GM12878 (cell line): ENCODE data around the gene FAM167B. TPM values are rescaled to one million over a fixed set of nuclear protein-coding genes. Genes with fewer than 3 reads are reported as not detected.

Source experiments
- BACH1 ChIP-seq: fragments of 450-650 bp; IDR thresholded peaks from 2 replicates; pipeline ENCODE4 v1.6.1; 2017; ENCODE audit warnings: mild to moderate bottlenecking, borderline replicate concordance
- BRCA1 ChIP-seq: IDR thresholded peaks from 2 replicates; pipeline ENCODE4 v1.6.1; 2011; ENCODE audit warnings: low read depth, low read length, improper control_type of control experiment
- CEBPB ChIP-seq, 2 experiments: fragments of 150-350 bp in 1 of 2; IDR thresholded peaks; 2 replicates each; pipeline ENCODE4 v1.6.1; 2012 to 2014; ENCODE audit warnings: low read depth in 2 of 2, low read length in 2 of 2, borderline replicate concordance in 1 of 2, inconsistent platforms in 1 of 2
- DPF2 ChIP-seq: fragments of 450-650 bp; IDR thresholded peaks from 2 replicates; pipeline ENCODE4 v1.6.1; 2017; ENCODE audit warnings: mild to moderate bottlenecking
- FOXM1 ChIP-seq: IDR thresholded peaks from 2 replicates; pipeline ENCODE4 v1.6.1; 2012; ENCODE audit warnings: low read depth, mild to moderate bottlenecking, inconsistent platforms, low read length, moderate library complexity
- HDAC2 ChIP-seq: fragments of 200-600 bp; sonication (generic); IDR thresholded peaks from 2 replicates; pipeline ENCODE4 v1.6.1; 2017
- HDAC6 ChIP-seq: fragments of 200-600 bp; sonication (generic); IDR thresholded peaks from one replicate; pipeline ENCODE4 v1.8.0; 2017; ENCODE audit warnings: antibody characterized with exemption; ENCODE audit not compliant: unreplicated experiment
- IKZF1 ChIP-seq: fragments of 450-650 bp; conservative IDR thresholded peaks from 2 replicates; pipeline ENCODE4 v1.6.1; 2017; ENCODE audit warnings: antibody characterized with exemption, mild to moderate bottlenecking
- IRF4 ChIP-seq: IDR thresholded peaks from 2 replicates; pipeline ENCODE4 v1.6.1; 2011; ENCODE audit warnings: low read depth, low read length
- JUNB ChIP-seq: IDR thresholded peaks from 2 replicates; pipeline ENCODE4 v1.6.1; 2016; ENCODE audit warnings: antibody characterized with exemption, mild to moderate bottlenecking
- NFXL1 ChIP-seq: fragments of 450-650 bp; IDR thresholded peaks from 2 replicates; pipeline ENCODE4 v1.6.1; 2017; ENCODE audit warnings: antibody characterized with exemption, mild to moderate bottlenecking, borderline replicate concordance
- NFYB ChIP-seq: IDR thresholded peaks from 2 replicates; pipeline ENCODE4 v1.6.1; 2011; ENCODE audit warnings: low read depth, mild to moderate bottlenecking, low read length, improper control_type of control experiment, moderate library complexity; ENCODE audit not compliant: insufficient read depth
- POLR2A ChIP-seq: IDR thresholded peaks from 2 replicates; pipeline ENCODE4 v1.6.1; 2011; ENCODE audit warnings: low read depth, mild to moderate bottlenecking, low read length
- POLR2AphosphoS5 ChIP-seq: IDR thresholded peaks from 2 replicates; pipeline ENCODE4 v1.6.1; 2011; ENCODE audit warnings: mild to moderate bottlenecking, low read length, inconsistent platforms
- RUNX3 ChIP-seq: IDR thresholded peaks from 2 replicates; pipeline ENCODE4 v1.6.1; 2012; ENCODE audit warnings: low read length, inconsistent platforms
- SKIL ChIP-seq: fragments of 450-650 bp; IDR thresholded peaks from 2 replicates; pipeline ENCODE4 v1.6.1; 2017; ENCODE audit warnings: mild to moderate bottlenecking, low read depth, inconsistent platforms; ENCODE audit not compliant: poor library complexity, severe bottlenecking
- SPI1 ChIP-seq: IDR thresholded peaks from 2 replicates; pipeline ENCODE4 v1.6.1; 2011; ENCODE audit warnings: low read depth, mild to moderate bottlenecking, low read length, moderate library complexity, borderline replicate concordance; ENCODE audit not compliant: insufficient read depth
- TCF7 ChIP-seq: IDR thresholded peaks from 2 replicates; pipeline ENCODE4 v1.6.1; 2014; ENCODE audit warnings: antibody characterized with exemption, borderline replicate concordance
- ZBTB4 ChIP-seq: fragments of 450-650 bp; formaldehyde crosslinking; IDR thresholded peaks from 2 replicates; pipeline ENCODE4 v1.4.0; 2022; ENCODE audit warnings: mild to moderate bottlenecking, moderate library complexity
- ZNF384 ChIP-seq: IDR thresholded peaks from 2 replicates; pipeline ENCODE4 v1.6.1; 2012; ENCODE audit warnings: low read depth, mild to moderate bottlenecking, low read length, improper control_type of control experiment, borderline replicate concordance
- ZNF592 ChIP-seq: fragments of 450-650 bp; IDR thresholded peaks from 2 replicates; pipeline ENCODE4 v1.6.1; 2017; ENCODE audit warnings: mild to moderate bottlenecking, moderate library complexity
- polyA plus RNA-seq, 11 experiments: library from polyadenylated mRNA; depleted of rRNA in 4 of 11; unstranded in 6 of 11; stranded (reverse) in 5 of 11; fragments of >200 nt; fragmentation: Nextera tagmentation in 4 of 11; fragmentation: Illumina TruSeq in 1 of 11; extraction: Ambion mirVana in 4 of 11; extraction: Trizol in 1 of 11; gene quantifications; 1 replicate in 1 of 11; 2 replicates in 10 of 11; pipeline versions ENCODE4 v1.2.1 to v1.2.3, GENCODE V29; 2011 to 2016; ENCODE audit warnings: inconsistent platforms in 2 of 11, missing spikeins in 2 of 11, low read depth in 1 of 11
- total RNA-seq, 4 experiments: library from RNA; depleted of rRNA in 3 of 4; stranded (reverse); fragments of >200 nt in 3 of 4; fragmentation: Illumina TruSeq in 1 of 4; extraction: Trizol in 1 of 4; gene quantifications; 2 replicates each; pipeline versions ENCODE4 v1.2.1 to v1.2.3, GENCODE V29; 2013 to 2021

Gene FAM167B
- total and polyA plus RNA-seq, 10 of the 15 experiments (the other 5 are each of a cell fraction or from before 2014, with no cell fraction given), result 0.07 to 1.2 (median 0.36) TPM; not detected in 2

GRCh38 chr1:32205401-32206370 is 41.3 kb upstream of the FAM167B start, which contains the start of gene IQCC (continued):
- TF ChIP-seq JUNB, result no peak
- no peak for TF ChIP-seq CEBPB (IDR thresholded peaks at IDR 0.05; ENCODE audit: borderline replicate concordance in 1 of 2, low read depth in 2 of 2, low read length in 2 of 2)
- TF ChIP-seq NFYB, result no peak
- TF ChIP-seq ZNF384, result no peak
- TF ChIP-seq SKIL, result no peak
- no peak for TF ChIP-seq RUNX3
- TF ChIP-seq IKZF1, result peak; percentile 84
- TF ChIP-seq HDAC6, result no peak
- no peak for TF ChIP-seq ZNF592
- no peak for TF ChIP-seq BRCA1
- no peak for TF ChIP-seq FOXM1
- TF ChIP-seq DPF2, result peak; percentile 67; the same call in 1 of the 2 replicates
- TF ChIP-seq NFXL1, result no peak
- no peak for TF ChIP-seq IRF4
- 0 out of 2 replicates have a peak, but pooled peaks have one; percentile 61 for TF ChIP-seq BACH1
- TF ChIP-seq POLR2A, result peak; percentile 90
- no peak for TF ChIP-seq ZBTB4 (CRISPR knock-in tag)
- no peak for TF ChIP-seq HDAC2
- no peak for TF ChIP-seq TCF7
- peak; percentile 71 for TF ChIP-seq POLR2AphosphoS5
- no peak for TF ChIP-seq SPI1
